A673 (cell line): Measurements from ENCODE around the gene WLS.

Experiments
- CTCF ChIP-seq: fragments of 300-800, 200-600 bp; sonication (generic); conservative IDR thresholded peaks from 2 replicates; pipeline ENCODE4 v1.5.1; 2017; ENCODE audit warnings: low read depth, mild to moderate bottlenecking, antibody characterized with exemption, low read length, moderate library complexity, mixed read lengths
- EZH2 ChIP-seq: fragments of 200-600 bp; sonication (generic); IDR thresholded peaks from 2 replicates; pipeline ENCODE4 v1.6.1; 2017; ENCODE audit warnings: borderline replicate concordance, low read depth, mild to moderate bottlenecking, mixed read lengths, antibody characterized with exemption, low read length; ENCODE audit not compliant: poor library complexity, severe bottlenecking

GRCh38 chr1:68268896-68269483, 36.7 kb upstream of the WLS start:
- TF ChIP-seq CTCF, result no peak
- TF ChIP-seq EZH2, result no peak
